ENCODE data around the gene SLC38A8.

- TF ChIP-seq, protein P1, sequence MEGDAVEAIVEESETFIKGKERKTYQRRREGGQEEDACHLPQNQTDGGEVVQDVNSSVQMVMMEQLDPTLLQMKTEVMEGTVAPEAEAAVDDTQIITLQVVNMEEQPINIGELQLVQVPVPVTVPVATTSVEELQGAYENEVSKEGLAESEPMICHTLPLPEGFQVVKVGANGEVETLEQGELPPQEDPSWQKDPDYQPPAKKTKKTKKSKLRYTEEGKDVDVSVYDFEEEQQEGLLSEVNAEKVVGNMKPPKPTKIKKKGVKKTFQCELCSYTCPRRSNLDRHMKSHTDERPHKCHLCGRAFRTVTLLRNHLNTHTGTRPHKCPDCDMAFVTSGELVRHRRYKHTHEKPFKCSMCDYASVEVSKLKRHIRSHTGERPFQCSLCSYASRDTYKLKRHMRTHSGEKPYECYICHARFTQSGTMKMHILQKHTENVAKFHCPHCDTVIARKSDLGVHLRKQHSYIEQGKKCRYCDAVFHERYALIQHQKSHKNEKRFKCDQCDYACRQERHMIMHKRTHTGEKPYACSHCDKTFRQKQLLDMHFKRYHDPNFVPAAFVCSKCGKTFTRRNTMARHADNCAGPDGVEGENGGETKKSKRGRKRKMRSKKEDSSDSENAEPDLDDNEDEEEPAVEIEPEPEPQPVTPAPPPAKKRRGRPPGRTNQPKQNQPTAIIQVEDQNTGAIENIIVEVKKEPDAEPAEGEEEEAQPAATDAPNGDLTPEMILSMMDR (IDR thresholded peaks at IDR 0.05; ENCODE audit: poor library complexity, severe bottlenecking): no peak
- no peak for TF ChIP-seq MXI1 (conservative IDR thresholded peaks at IDR 0.05; ENCODE audit: poor library complexity, severe bottlenecking)
These were observed 63.2 kb downstream of the SLC38A8 start for GRCh38 chr16:83979441-83979840.
